K562 (cell line): ENCODE results near the gene ANKRD10. TPM values are rescaled to one million over a fixed set of nuclear protein-coding genes. Genes with fewer than 3 reads are reported as not detected.

Source experiments
- FOXA3 ChIP-seq, 2 experiments: fragments of 450-650 bp in 1 of 2; sonication (generic) in 1 of 2; formaldehyde crosslinking; IDR thresholded peaks in 1 of 2; conservative IDR thresholded peaks in 1 of 2; 2 replicates each; pipeline versions ENCODE4 v1.4.0 to v1.8.0; 2020 to 2022; ENCODE audit warnings: mild to moderate bottlenecking in 2 of 2, missing genetic modification reagents in 1 of 2
- HBP1 ChIP-seq: fragments of 450-650 bp; formaldehyde crosslinking; IDR thresholded peaks from 2 replicates; pipeline ENCODE4 v1.4.0; 2022; ENCODE audit warnings: missing genetic modification characterization
- HNRNPH1 ChIP-seq: fragments of 200-400 bp; formaldehyde crosslinking; optimal IDR thresholded peaks from 2 replicates; pipeline ENCODE3; 2017; ENCODE audit warnings: low read depth, mild to moderate bottlenecking, low read length, moderate library complexity
- MAFF ChIP-seq: IDR thresholded peaks from 2 replicates; pipeline ENCODE4 v1.6.1; 2012; ENCODE audit warnings: low read length, improper control_type of control experiment
- MCM3 ChIP-seq: fragments of 450-650 bp; IDR thresholded peaks from 2 replicates; pipeline ENCODE4 v1.6.1; 2016
- PATZ1 ChIP-seq: fragments of 250-450 bp; sonication (Bioruptor Pico); IDR thresholded peaks from 2 replicates; pipeline ENCODE4 v1.5.0; 2020; ENCODE audit warnings: mild to moderate bottlenecking, borderline replicate concordance
- PTBP1 ChIP-seq: fragments of 200-400 bp; formaldehyde crosslinking; IDR thresholded peaks from 2 replicates; pipeline ENCODE4 v1.6.1; 2017; ENCODE audit warnings: low read depth, low read length
- ZNF146 ChIP-seq: IDR thresholded peaks from one replicate; pipeline ENCODE4 v1.6.1; 2018; ENCODE audit warnings: missing compliant biosample characterization; ENCODE audit not compliant: unreplicated experiment
- ZNF311 ChIP-seq: fragments of 250-450 bp; sonication (Bioruptor Pico); IDR thresholded peaks from 2 replicates; pipeline ENCODE4 v1.4.0; 2020; ENCODE audit warnings: mild to moderate bottlenecking, moderate library complexity
- ZNF318 ChIP-seq, 2 experiments: fragments of 450-650 bp; IDR thresholded peaks; 2 replicates each; pipeline ENCODE4 v1.6.1; 2016; ENCODE audit warnings: mild to moderate bottlenecking in 2 of 2, borderline replicate concordance in 1 of 2, low read depth in 1 of 2, moderate library complexity in 1 of 2
- polyA plus RNA-seq, 8 experiments: library from polyadenylated mRNA; depleted of rRNA in 4 of 8; stranded (reverse) in 5 of 8; unstranded in 3 of 8; fragments of >200 nt; fragmentation: Nextera tagmentation in 2 of 8; fragmentation: Illumina TruSeq in 1 of 8; extraction: Ambion mirVana in 2 of 8; extraction: Trizol in 1 of 8; gene quantifications; 2 replicates each; pipeline versions ENCODE4 v1.2.1 to v1.2.3, GENCODE V29; 2011 to 2014; ENCODE audit warnings: inconsistent platforms in 1 of 8, missing spikeins in 1 of 8
- total RNA-seq, 7 experiments: library from RNA; depleted of rRNA in 6 of 7; stranded (reverse); fragments of >200 nt in 6 of 7; fragmentation: Illumina TruSeq in 2 of 7; extraction: Trizol in 2 of 7; gene quantifications; 2 replicates each; pipeline versions ENCODE4 v1.2.1 to v1.2.3, GENCODE V29; 2011 to 2021; ENCODE audit warnings: low replicate concordance in 1 of 7
- TF ChIP-seq, protein P1 (sequence below), 2 experiments: fragments of 450-650 bp; conservative IDR thresholded peaks; 2 replicates each; pipeline ENCODE4 v1.6.1; 2017; ENCODE audit warnings: mild to moderate bottlenecking in 2 of 2, moderate library complexity in 2 of 2
- TF ChIP-seq, protein P2 (sequence below): fragments of 450-650 bp; IDR thresholded peaks from 2 replicates; pipeline ENCODE4 v1.6.1; 2016; ENCODE audit warnings: borderline replicate concordance

The ANKRD10 gene
- total and polyA plus RNA-seq, 9 of the 15 experiments (the other 6 are each of a cell fraction or from before 2014, with no cell fraction given) = 21.7 to 183 (median 45.0) TPM

GRCh38 chr13:110963554-110963970 lies 48.7 kb upstream of the ANKRD10 start (continued):
- TF ChIP-seq, protein P1, sequence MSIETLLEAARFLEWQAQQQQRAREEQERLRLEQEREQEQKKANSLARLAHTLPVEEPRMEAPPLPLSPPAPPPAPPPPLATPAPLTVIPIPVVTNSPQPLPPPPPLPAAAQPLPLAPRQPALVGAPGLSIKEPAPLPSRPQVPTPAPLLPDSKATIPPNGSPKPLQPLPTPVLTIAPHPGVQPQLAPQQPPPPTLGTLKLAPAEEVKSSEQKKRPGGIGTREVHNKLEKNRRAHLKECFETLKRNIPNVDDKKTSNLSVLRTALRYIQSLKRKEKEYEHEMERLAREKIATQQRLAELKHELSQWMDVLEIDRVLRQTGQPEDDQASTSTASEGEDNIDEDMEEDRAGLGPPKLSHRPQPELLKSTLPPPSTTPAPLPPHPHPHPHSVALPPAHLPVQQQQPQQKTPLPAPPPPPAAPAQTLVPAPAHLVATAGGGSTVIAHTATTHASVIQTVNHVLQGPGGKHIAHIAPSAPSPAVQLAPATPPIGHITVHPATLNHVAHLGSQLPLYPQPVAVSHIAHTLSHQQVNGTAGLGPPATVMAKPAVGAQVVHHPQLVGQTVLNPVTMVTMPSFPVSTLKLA (conservative IDR thresholded peaks at IDR 0.05) = no peak
- TF ChIP-seq HBP1 (CRISPR knock-in tag) (peak; percentile 96), ZNF311 (peak; percentile 97), ZNF318 (IDR thresholded peaks at IDR 0.05; ENCODE audit: borderline replicate concordance in 1 of 2, low read depth in 1 of 2) (no peak), FOXA3 (CRISPR knock-in tag; conservative IDR thresholded peaks at IDR 0.05 in 1 of 2, IDR thresholded peaks at IDR 0.05 in 1 of 2) (peak in 1 of 2 experiments; percentile 59; a peak in 2 of 4 replicates), PATZ1 (peak; percentile 56; the same call in 1 of the 2 replicates), MCM3 (no peak), ZNF146 (no peak), MAFF (no peak), HNRNPH1 (no peak), PTBP1 (no peak)
- TF ChIP-seq, protein P2, sequence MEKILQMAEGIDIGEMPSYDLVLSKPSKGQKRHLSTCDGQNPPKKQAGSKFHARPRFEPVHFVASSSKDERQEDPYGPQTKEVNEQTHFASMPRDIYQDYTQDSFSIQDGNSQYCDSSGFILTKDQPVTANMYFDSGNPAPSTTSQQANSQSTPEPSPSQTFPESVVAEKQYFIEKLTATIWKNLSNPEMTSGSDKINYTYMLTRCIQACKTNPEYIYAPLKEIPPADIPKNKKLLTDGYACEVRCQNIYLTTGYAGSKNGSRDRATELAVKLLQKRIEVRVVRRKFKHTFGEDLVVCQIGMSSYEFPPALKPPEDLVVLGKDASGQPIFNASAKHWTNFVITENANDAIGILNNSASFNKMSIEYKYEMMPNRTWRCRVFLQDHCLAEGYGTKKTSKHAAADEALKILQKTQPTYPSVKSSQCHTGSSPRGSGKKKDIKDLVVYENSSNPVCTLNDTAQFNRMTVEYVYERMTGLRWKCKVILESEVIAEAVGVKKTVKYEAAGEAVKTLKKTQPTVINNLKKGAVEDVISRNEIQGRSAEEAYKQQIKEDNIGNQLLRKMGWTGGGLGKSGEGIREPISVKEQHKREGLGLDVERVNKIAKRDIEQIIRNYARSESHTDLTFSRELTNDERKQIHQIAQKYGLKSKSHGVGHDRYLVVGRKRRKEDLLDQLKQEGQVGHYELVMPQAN = no peak
